ENCODE measurements around the gene COL23A1. TPM values are rescaled to one million over a fixed set of nuclear protein-coding genes. Genes with fewer than 3 reads are reported as not detected.

The COL23A1 gene
- total and polyA plus RNA-seq, 2 of the 13 experiments (the other 11 are each of a cell fraction or from before 2014, with no cell fraction given) = not detected

DNA sequence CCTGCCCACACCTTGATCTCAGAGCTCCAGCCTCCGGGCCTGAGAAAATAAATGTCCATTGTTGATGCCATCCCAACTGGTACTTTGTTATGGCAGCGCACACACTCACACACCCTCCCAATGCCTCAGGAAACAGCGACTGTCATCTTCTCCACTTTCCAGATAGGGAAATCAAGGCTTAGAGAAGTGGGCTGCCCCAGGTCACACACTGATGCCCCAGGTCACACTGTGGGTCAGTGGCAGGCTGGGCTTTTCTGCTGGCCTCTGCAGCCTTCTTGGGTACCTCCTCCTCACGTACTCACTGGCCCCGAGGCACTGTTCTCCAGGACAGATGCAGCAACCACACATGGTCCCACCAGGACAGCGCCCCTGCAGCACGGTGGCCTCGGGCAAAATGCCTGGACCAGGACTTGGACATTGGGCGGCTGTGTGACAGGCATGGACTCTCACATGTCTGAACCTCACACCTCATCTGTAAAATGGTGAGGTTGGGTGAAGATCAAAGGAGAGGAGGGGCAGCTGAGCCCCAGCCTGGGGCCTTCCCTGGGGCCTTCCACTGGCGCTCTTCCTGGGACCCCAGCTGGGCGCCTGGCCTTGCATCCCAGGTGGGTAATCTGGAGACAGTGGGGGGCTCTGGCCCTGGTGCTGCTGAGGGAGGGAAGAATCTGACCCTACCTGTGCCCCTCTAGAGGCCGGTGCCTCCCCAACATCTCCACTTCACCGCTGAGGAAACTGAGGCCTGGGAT is 156.0 kb downstream of the COL23A1 start:
- POLR2A ChIA-PET = no interaction called here

More for the DNA sequence above, 156.0 kb downstream of the COL23A1 start:
- CTCF ChIA-PET (ENCODE audit: low intra/inter-chr PET ratio, low total read pairs) = no interaction called here
- no TSS peak for BruUV-seq (replicated peaks)
- H3K9me3 ChIP-seq (ENCODE audit: low read length) = no peaks in the 10 kb centered on the region
- TF ChIP-seq PAXIP1 (CRISPR knock-in tag; conservative IDR thresholded peaks at IDR 0.05) (no peak), U2AF1 (optimal IDR thresholded peaks at IDR 0.05; ENCODE audit: low read depth, low read length) (no peak), GATA4 (IDR thresholded peaks at IDR 0.05; ENCODE audit: borderline replicate concordance, low read depth) (no peak), ZFAT (CRISPR knock-in tag; conservative IDR thresholded peaks at IDR 0.05) (no peak), TEAD2 (CRISPR knock-in tag; IDR thresholded peaks at IDR 0.05) (no peak), SMAD3 (CRISPR knock-in tag; IDR thresholded peaks at IDR 0.05) (no peak), FOXO1 (CRISPR knock-in tag; IDR thresholded peaks at IDR 0.05) (no peak), MED8 (CRISPR knock-in tag; IDR thresholded peaks at IDR 0.05; ENCODE audit: insufficient replicate concordance) (no peak), ZNF766 (CRISPR knock-in tag; IDR thresholded peaks at IDR 0.05; ENCODE audit: borderline replicate concordance) (no peak), ZFP62 (CRISPR knock-in tag; IDR thresholded peaks at IDR 0.05) (no peak), SYNCRIP (IDR thresholded peaks at IDR 0.05; ENCODE audit: insufficient read depth, low read depth, low read length) (no peak), SMARCC2 (IDR thresholded peaks at IDR 0.05) (no peak), THAP11 (CRISPR knock-in tag; IDR thresholded peaks at IDR 0.05) (no peak), KLF16 (CRISPR knock-in tag; IDR thresholded peaks at IDR 0.05) (no peak)
- TF ChIP-seq, protein P1, sequence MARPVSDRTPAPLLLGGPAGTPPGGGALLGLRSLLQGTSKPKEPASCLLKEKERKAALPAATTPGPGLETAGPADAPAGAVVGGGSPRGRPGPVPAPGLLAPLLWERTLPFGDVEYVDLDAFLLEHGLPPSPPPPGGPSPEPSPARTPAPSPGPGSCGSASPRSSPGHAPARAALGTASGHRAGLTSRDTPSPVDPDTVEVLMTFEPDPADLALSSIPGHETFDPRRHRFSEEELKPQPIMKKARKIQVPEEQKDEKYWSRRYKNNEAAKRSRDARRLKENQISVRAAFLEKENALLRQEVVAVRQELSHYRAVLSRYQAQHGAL (CRISPR knock-in tag; IDR thresholded peaks at IDR 0.05; ENCODE audit: not compliant biosample characterization) = no peak
- TF ChIP-seq, protein P2, sequence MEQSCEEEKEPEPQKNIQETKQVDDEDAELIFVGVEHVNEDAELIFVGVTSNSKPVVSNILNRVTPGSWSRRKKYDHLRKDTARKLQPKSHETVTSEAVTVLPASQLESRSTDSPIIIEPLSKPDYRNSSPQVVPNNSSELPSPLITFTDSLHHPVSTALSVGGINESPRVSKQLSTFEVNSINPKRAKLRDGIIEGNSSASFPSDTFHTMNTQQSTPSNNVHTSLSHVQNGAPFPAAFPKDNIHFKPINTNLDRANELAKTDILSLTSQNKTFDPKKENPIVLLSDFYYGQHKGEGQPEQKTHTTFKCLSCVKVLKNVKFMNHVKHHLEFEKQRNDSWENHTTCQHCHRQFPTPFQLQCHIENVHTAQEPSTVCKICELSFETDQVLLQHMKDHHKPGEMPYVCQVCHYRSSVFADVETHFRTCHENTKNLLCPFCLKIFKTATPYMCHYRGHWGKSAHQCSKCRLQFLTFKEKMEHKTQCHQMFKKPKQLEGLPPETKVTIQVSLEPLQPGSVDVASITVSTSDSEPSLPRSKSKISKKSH (CRISPR knock-in tag; IDR thresholded peaks at IDR 0.05; ENCODE audit: borderline replicate concordance) = no peak
- TF ChIP-seq, protein P3, sequence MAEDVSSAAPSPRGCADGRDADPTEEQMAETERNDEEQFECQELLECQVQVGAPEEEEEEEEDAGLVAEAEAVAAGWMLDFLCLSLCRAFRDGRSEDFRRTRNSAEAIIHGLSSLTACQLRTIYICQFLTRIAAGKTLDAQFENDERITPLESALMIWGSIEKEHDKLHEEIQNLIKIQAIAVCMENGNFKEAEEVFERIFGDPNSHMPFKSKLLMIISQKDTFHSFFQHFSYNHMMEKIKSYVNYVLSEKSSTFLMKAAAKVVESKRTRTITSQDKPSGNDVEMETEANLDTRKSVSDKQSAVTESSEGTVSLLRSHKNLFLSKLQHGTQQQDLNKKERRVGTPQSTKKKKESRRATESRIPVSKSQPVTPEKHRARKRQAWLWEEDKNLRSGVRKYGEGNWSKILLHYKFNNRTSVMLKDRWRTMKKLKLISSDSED (CRISPR knock-in tag; IDR thresholded peaks at IDR 0.05) = no peak
- H3K4me2 ChIP-seq (ENCODE audit: low read depth, low read length) = no peak overlapping the region
- in situ Hi-C loops (cut with HindIII; ENCODE audit: extremely low pct_ligation_motif_present, low pct_unique_long_range_greater_than_20kb) = no loop called here
- no peak overlapping the region for H2AFZ ChIP-seq (ENCODE audit: low read length)
- H3K27ac ChIP-seq (ENCODE audit: extremely low read length, insufficient read depth, low read length) = no peak overlapping the region
- FAIRE-seq (no peak), DNase-seq (ENCODE audit: low spot score) (no peak), ATAC-seq (no peak)
- no peaks in the 10 kb centered on the region for H4K20me1 ChIP-seq (ENCODE audit: insufficient read depth, low read length)
- H3K4me3 ChIP-seq (replicated peaks in 1 of 3; ENCODE audit: insufficient read depth in 1 of 3, low read depth in 2 of 3, low read length in 3 of 3) = no peak overlapping the region
- peaks cover 0 to 14% of the 10 kb centered on the region in 2 experiments; a peak in 2 of 5 replicates for H3K27me3 ChIP-seq (ENCODE audit: control insufficient read depth in 1 of 2, insufficient read depth in 2 of 2, low read length in 2 of 2)
- intact Hi-C loops (cut with micrococcal nuclease; ENCODE audit: unreplicated experiment) = no loop called here
- no peak overlapping the region for H3K9ac ChIP-seq (ENCODE audit: insufficient read depth, low read depth, low read length)
- 0 out of 2 replicates have a peak, but pooled peaks cover 8% of the 10 kb centered on the region for H3K4me1 ChIP-seq (ENCODE audit: insufficient read depth, low read length)
- WGBS (ENCODE audit: low lambda C conversion rate) = 67% methylated on average over 2 of the region's 13 CpGs
- H3K36me3 ChIP-seq (replicated peaks in 1 of 2; ENCODE audit: control insufficient read depth in 1 of 2, insufficient read depth in 2 of 2, low read length in 2 of 2) = no peaks in the 10 kb centered on the region
- no peaks in the 10 kb centered on the region for H3K79me2 ChIP-seq (ENCODE audit: insufficient read depth, low read length)
